GM18907 (cell line): ENCODE data around the gene JHY.
"Not testable (repeated sequence)": the region's sequence is repeated elsewhere in the genome, so short reads cannot be mapped to it uniquely, and the experiment has no call there.

Experiments
- ATAC-seq: cut with Tn5 transposase; IDR thresholded peaks from one replicate; pipeline ENCODE4 v1.9.1; 2021; ENCODE audit warnings: mild to moderate bottlenecking, moderate library complexity; ENCODE audit not compliant: unreplicated experiment

The JHY gene

DNA sequence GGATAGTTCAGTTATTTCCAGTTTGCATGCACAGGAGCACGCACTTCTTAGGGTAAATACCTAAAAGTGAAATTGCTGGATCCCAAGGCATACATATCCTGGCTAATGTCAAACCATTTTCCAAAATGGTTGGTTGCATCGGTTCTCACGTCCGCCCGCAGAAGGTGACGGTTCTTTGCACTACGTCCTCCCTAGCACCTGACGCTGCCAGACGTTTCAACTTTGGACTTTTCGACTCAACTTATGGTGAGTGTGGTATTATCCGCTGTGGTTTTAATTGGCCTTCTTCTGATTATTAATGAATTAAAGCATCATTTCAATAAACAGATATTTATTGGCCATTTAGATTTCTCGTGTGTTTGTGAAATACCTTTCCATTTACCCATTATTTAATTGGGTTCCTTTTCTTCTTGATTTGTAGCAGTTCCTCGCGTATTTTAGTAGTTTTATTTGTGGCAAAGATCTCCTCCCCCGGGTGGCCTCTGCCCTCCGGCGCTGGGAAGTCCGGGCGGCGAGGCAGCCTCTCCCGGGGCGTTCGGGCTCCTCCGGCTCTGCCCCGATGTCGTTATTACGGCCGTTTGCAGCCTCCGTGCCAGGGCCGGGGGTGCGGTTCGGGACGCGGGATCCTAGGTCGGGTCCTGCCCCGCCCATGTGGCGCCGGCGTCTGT, at the start of gene JHY:
Gene JHY (plus strand): TSS at position 571 of the 668 bp plus-strand sequence. CDS start 3,091 bp downstream, outside the sequence.
- ATAC-seq, result no peak

DNA sequence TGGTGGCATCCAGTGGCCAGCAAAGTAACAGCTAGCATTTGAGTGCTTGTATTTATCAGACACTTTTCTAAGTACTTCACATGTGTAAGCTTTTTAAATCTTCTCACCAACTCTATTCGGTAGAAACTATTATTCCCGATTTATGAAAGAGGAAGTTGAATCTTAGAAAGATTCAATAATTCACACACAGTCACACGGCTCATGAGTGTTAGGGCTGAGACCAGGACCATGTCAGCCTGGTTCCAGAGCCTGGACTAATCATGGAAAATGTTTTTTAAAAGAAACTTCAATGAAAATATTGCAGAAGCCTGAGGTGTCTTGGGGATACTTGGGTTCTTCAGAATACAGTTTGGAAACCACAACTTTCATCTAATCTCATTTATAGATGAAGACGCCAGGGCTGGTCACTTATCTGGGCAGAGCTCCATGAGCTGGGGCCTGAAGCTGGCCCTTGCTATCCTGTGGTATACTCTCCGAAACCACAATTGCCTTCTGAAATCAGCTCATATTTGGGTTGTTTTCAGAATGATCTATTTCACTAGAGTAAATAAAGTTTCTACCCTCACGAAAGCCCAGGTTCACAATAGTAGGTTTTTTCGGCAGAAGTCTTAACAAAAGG, 48.6 kb upstream of the JHY start:
- ATAC-seq, result no peak

DNA sequence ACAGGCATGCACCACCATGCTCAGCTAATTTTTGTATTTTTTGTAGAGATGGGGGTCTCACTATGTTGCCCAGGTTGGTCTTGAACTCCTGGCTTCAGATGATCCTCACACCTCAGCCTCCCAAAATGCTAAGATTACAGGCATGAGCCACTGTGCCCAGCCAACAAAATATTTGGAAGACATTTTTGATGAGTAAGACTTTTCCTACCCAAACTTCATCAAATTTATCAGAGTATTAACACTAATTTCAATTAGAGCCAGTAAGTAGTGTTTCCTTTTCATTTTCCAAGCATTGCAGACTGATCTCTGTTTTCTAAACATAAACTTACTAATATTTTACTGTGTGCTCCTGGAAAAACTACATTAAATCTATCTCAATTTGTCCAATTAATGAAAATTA, 45.6 kb upstream of the JHY start:
- no peak for ATAC-seq

DNA sequence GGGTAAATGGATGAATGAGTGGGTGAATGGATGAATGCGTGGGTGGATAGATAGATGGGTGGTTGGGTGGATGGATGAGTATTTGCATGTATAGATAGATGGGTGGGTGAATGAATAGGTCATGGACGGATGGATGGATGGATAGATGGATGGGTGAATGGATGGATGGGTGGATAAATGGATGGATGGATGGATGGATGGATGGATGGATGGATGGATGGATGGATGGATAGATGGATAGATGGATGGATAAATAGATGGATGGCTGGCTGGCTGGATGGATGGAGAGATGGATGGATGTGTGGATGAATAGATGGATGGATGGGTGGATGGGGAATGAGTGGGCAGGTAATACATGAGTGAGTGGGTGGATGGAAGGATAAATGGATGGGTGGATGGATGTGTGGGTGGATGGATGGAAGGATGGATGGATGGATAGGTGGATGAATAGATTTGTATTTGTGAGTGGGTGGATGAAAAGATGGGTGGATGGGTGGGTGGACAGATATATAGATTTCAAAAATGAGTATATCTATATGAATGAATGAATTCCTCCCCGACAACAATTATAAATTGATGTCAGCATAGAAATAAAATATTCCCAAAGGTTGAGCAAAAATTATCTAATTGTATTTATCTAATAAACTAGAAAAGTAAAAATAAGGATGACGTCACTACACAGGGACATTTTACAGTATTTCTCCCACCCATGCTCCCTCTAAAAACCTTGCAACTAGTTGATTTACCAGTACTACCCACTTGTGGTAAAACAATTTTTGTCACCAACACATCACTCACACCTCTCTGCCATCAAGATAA, 44.8 kb upstream of the JHY start:
- ATAC-seq, result no peak

DNA sequence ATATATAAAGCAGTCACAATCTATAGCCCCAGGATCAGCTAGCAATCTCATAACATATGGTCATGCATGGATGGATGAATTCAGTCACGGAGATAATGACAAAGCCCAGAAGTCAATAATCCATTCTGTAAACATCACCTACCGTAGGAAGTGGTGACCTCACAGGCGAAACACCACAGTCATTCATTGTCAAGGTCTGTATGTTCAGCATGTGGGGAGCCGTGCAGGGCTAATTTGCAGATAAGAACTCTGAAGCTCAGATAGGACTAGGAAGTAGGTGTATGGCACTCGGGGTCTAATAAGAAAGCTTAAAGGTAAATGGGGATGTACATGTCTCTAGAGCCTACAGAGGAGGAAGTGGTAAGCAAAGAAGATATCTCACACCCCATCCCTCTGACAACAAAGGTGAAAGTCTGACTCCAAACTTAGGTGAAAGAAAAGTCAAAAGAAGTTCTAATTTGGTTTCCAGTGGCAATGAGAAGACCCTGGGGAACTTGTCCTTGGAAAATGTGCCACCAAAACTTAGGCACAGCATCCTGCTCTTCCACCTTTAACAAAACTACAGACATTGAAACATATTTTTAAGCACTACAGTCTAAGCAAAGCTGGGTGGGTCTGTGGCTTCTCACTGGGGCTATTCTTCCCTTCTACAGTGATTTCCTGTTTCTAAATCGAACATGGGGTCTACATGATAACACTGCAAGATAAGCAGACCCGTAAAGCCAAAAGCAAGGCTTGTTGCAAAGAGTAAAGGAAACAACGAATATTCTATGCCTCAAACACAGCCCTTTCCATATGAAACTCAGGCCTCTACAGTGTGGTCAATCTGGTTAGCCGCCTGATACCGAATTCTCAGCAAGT, 39.0 kb upstream of the JHY start:
- peak; percentile 87 for ATAC-seq

DNA sequence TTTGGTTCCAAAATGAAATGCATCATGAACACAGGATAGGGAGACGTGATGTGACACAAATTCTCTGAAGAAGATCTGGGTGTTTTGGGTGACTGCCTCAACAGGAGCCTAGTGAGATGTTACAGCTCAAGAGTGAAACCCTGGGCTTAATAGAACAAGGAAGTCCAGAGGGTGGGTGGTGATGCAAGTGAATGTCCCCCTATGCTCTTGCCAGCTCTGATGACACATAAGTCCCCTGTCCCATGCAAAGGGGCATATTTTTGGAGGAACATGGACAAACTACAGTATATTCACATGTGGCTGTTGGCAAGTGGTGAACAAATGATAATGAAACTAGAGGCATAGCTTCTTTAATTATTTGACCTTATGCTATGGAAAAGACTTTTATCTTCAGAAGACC, 35.1 kb upstream of the JHY start:
- no peak for ATAC-seq

DNA sequence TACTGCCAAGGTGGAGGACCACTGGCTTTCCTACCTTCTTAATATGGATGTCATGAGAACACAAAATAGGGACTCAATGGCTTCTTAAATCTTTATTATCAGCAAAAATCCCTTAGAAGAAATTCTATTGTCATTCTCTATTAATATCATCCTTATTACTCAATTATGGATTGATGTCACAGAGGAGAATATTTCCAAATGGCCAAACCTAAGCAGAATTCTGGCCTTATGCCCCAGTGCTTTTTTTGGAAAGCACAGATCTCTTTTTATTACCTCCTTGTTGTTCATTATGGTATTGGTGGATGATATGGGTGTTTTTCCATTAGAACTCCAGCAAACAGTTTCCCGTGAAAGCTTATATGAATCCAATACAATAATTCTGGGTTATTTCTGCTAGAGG, 34.4 kb upstream of the JHY start:
- ATAC-seq, result no peak

DNA sequence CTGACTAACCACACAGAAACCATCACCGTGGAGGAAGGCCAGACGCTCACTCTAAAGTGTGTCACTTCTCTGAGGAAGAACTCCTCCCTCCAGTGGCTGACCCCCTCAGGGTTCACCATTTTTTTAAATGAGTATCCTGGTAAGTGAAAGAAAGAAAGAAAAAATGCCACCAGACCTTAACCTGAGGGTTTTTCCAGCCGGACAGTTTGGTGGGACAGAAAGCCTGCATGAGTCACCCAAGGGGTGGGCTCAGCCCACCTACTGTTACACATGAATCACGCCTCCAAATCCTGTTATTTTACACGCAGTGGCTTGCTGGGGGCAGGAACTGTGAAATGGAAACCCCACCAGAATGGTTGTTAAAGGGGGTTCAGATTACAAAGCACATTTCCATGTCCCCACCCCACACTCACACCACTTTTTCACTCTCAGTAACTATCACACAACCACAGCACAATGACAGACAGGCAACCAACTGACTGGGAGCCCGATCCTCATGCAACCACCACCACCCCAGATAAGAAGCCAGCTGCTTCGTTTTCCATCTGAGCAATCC, 32.4 kb upstream of the JHY start:
- ATAC-seq, result no peak

DNA sequence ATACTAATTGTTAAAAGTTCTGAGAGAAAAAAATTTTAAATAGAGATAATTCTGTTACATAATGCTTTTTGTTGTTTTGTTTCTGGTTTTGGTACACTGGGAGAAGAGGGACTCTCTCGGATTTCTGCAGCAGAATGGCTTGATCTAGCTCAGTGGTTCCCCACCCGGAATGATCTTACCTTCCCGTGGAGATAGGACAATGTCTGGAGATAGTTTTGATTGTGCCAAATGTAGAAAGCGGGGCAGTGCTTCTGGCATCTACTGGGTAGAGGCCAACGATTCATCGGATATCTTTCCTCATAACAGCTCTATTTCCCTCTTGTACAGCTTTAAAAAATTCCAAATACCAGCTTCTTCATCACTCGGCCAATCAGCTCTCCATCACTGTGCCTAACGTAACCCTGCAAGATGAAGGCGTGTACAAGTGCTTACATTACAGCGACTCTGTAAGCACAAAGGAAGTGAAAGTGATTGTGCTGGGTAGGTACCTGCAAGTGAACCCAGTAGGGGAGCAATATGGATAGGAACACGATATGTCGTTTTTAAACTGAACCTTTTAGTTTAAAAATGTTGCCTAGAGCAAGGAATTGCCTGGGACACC, 31.1 kb upstream of the JHY start:
- ATAC-seq, result peak; percentile 48

DNA sequence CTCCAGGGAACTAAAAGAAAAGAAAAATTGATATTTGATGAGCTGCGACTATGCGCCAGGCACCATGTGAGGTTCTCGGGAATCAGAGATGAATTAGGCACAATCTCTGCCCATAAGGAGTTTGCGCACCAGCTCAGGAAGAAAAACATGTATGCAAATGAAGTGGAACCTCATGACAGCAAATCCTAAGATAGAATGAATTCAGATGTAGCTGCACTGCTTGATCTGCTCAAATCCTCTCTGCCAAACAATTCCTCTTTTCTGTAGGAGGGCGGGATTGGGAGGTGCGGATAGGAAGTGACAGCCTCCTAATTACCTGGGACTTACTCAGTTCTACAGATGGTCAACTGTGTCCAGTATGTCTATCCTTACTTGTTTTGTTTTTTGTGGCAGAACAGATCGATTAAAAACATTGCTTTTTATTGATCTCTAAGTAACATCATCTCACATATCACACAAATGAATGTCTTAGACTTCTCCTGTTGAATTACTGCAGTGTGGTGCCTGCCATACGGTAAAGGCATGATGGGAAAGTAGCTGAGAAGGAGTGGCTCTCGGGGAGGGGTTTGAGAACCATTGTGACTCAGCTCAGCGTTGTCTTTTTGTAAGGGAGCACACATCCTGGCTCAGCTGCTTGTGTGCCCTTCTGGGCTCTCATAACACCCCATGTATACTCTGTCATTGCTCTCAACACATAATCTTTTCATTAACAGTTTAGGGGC, 30.3 kb upstream of the JHY start:
- ATAC-seq, result no peak

DNA sequence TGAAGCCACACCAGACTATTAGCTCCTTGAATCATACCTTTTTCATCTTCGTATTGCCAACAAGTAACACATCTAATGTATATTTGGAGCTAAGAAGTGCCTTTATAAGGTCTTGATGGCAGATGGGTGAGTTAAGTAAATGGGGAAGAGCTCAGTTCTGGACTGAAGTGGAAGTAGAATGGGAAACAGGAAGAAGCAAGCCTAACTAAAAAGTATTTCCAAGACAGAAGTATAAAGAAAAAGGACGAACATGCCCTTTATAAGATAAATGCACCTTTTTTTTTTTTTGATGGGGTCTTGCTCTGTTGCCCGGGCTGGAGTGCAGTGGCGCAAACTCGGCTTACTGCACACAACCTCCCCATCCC, 29.8 kb upstream of the JHY start:
- no peak for ATAC-seq

DNA sequence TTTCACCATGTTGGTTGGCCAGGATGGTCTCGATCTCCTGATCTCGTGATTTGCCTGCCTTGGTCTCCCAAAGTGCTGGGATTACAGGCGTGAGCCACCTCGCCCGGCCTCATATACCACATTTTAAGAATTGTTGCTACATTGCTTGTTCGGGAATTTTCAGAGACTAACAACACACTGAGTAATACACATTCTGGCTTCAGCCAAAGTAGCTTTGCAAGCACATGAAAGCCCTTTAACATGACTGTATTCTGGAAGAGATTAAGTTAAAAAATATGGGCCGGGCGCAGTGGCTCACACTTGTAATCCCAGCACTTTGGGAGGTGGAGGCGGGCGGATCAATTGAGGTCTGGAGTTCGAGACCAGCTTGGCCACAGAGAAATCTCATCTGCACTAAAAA, 29.3 kb upstream of the JHY start:
- no peak for ATAC-seq

DNA sequence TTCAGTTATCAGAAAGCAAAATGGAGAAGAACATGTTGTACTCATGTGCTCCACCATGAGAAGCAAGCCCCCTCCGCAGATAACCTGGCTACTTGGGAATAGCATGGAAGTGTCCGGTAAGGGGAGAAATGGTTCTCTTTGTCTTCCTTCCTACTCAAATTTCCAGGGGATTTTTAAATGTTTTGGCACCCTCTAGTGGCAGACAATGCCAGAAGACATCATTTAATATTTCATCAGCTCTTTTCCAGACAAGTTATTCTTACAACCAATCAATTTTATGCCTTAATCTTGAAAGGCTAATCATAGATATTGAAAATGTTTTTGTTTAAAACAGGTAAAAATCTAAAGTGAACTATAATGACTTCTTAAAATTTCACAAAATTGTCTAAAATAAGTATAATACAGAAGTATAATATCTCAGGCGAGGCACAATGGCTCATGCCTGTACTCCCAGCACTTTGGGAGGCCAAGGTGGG, 28.6 kb upstream of the JHY start:
- no peak for ATAC-seq

DNA sequence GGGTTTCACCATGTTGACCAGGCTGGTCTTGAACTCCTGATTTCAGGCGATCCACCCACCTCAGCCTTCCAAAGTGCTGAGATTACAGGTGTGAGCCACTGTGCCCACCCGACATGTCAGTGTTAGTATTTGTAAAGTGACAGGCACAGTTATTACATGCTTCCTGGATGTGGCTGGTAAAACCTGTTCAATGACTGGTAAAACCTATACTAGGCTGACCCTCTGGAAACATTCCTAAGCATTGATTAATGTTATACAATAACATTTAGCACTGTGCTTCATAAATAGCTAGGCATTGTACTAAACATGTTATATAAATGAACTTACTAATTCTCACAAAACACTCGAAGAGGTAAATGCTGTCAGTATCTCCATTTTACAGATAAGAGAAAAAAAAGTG, 20.9 kb upstream of the JHY start:
- ATAC-seq, result no peak

DNA sequence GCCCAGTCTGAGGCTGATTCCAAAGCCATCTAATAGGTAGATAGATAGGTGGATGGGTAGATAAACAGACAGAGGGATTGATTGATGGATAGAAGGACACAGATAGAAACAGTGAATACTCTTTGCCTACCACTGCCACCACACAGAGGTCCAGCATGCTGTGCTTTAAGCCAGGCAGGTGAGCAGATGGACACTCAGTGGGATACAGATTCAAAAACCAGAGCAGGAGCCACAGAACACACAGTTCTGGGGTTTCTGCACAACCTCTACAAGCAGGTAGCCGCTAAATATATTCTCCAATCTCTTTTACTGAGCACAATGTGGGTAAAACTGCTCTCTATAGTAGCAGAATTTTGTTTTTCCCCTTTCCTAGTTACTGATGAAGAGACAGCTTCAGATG, 20.5 kb upstream of the JHY start:
- no peak for ATAC-seq

DNA sequence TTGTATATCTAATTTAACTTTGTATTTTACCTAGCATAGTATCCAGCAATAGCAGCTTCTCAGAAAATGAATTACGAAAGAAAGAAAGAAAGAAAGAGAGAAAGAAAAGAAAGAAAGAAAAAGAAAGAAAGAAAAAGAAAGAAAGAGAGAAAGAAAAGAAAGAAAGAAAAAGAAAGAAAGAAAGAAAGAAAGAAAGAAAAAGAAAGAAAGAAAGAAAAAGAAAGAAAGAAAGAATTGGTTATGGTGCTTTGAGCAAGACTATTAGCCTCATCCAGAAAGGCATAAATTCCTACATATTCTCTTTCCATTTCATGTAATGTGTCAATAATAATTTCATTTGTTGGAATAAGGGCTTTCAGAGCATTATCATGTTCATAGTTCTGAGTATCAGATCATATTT, 19.4 kb upstream of the JHY start:
- not testable (repeated sequence) for ATAC-seq

DNA sequence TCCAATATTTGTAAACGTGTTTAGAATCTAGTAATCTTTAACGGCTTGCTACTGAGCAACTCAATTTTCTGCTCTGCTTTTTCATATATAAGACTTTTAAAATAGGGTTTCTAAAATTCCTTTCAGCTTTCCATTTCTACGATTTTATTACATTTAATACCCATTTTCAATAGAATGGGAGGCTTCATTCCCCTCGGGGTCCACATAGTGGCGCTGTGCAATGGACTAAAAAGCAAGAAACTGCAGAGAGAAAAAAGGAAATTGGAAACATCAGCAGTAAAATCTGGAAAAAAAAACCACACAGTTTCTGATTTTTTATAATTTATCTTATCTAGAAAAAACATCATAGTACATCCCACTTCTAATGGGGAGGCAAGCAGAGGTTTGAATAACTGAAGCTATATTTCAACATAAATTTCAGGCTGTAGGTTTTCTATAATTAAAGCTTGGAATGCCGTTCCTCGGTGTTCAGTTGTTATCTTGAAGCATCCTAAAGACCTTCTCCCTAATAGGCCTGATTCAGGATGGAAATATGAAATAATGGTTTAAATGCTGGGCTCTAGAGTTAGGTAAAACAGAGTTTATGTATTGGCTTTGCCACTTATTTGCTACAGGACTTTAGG, 18.7 kb upstream of the JHY start:
- ATAC-seq, result no peak

DNA sequence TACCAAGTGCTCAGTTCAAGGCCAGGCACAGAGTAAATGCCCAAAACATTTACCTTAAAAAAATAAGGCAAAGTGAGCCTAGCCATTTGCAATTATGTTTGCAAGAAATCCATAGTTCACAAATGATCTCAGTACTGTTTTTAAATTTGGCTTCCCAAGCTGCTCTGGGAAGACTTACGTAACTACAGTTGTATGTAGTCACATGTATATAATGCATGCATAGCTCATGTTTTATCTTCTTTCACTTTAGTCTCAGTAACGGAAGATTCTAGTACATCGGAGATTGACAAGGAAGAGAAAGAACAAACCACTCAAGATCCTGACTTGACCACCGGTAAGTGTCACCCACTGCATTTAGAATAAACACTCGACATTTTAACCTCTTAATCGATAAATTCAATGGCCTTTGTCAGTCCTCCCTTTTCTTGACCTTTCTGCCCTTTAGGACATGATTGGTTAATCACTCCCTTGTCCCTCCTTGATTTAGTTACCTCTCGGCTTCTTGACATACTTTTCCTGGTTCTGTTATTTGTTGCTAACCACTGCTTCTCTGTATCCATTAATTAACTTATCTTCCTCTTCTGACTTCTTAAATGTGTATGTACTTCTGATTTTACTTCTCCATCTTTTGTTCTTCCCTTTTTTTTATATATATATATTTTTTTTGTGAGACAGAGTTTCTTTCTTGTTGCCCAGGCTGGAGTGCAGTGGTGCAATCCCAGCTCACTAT, 18.0 kb upstream of the JHY start:
- no peak for ATAC-seq

DNA sequence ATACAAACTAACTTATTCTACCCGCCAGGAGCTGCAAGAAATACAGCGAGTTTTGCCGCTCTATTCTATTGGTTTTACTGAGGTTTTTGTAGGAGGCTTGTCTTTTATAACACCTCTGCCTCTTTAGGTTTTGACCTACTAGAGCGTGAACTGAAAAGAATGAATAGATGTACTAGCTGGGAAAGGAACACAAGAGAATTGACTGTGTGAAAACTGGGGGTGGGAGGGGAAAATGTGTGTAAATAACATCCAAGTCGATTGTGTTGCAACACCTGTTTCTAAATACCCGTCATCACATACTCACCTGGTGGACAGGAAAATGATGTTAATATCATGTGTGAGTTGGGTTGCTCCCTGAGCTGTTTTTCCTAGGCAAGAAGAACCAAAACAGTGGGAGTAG, 12.9 kb upstream of the JHY start:
- no peak for ATAC-seq
